ENCODE data around the gene DDX19B. TPM values are rescaled to one million over a fixed set of nuclear protein-coding genes. Genes with fewer than 3 reads are reported as not detected.

DDX19B gene
- total and polyA plus RNA-seq, 4 experiments from 2014 or later, result 26.9 to 52.7 (median 40.5) TPM

DNA sequence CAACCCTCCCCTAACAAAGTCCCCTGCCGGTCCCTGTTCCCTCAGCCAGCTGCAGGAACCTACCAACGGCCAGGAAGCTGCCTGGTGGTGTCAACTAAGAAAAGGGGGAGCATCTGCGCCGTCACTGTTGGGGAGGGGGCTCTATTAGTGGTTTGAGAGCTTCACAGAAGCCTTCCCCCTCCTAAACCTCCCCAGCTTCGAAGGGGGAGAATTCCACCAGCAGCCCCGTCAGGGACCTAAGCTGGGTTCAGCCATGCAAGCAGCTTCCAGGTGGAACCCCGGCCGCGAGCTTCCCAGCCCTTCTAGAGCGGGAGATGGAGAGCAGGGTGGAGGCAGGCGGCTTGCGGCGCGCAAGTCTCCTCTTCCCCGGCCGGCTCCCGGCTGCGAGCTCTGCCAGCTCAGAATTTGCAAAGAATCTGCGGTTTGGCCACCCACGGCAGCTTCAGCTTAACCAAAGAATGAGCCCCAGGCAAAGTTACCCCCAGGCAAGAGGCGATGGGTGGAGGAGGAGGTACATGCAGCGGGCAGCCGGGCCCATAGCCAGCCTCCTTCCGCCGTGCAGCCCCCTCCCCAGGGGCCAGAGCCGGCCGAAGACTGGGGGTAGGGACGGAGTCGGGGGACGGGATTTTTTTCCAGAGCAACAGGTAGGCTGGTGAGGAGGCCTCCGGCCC is 81.4 kb downstream of the DDX19B start:
- CTCF ChIA-PET (ENCODE audit: partially characterized antibody), result interaction anchor here (0.7 to 2.8 kb wide), 13 partner anchors 11 to 144 kb away, joined by 3 to 18 read pairs (median 3); partner anchors contain the start of genes COG4, FCSK, SF3B3 and ST3GAL2
- Mint-ChIP-seq H3K27me3 (no peaks in the 10 kb centered on the region), H3K4me1 (peaks cover 5 to 37% (median 13%) of the 10 kb centered on the region in 4 donors), H3K4me3 (peak overlapping the region; percentile 90 to 99 (median 96)), H3K9me3 (no peaks in the 10 kb centered on the region), H3K36me3 (peaks cover 9 to 25% of the 10 kb centered on the region in 2 donors), H3K27ac (peak overlapping the region; percentile 84 to 90 (median 87))
- POLR2A ChIA-PET (ENCODE audit: partially characterized antibody), result interaction anchor here (0.5 to 6.5 kb wide), 26 partner anchors 8 to 391 kb away, joined by 3 to 61 read pairs (median 8); partner anchors contain the start of genes AARS1, COG4, DDX19A and DDX19B
- Histone ChIP-seq H3K4me3 (ENCODE audit: low read length in 2 of 2) (peak overlapping the region; percentile 76 to 82), H3K9me3 (ENCODE audit: control insufficient read depth in 1 of 2, low read length in 2 of 2) (no peaks in the 10 kb centered on the region), H3K36me3 (ENCODE audit: insufficient read depth, low read length) (peaks cover 7% of the 10 kb centered on the region), H3K27ac (ENCODE audit: low read depth, low read length) (peak overlapping the region; percentile 66), H3K27me3 (ENCODE audit: insufficient read depth, low read length) (no peaks in the 10 kb centered on the region), H3K4me1 (ENCODE audit: insufficient read depth, low read length) (peaks cover 19% of the 10 kb centered on the region)
- DNase-seq, result peak; percentile 59 to 77 (median 61)
- intact Hi-C loops (cut with micrococcal nuclease), result loop anchor here (2.0 kb wide), 1 partner anchor 1514 kb away; the partner anchor contains the start of gene IST1

DNA sequence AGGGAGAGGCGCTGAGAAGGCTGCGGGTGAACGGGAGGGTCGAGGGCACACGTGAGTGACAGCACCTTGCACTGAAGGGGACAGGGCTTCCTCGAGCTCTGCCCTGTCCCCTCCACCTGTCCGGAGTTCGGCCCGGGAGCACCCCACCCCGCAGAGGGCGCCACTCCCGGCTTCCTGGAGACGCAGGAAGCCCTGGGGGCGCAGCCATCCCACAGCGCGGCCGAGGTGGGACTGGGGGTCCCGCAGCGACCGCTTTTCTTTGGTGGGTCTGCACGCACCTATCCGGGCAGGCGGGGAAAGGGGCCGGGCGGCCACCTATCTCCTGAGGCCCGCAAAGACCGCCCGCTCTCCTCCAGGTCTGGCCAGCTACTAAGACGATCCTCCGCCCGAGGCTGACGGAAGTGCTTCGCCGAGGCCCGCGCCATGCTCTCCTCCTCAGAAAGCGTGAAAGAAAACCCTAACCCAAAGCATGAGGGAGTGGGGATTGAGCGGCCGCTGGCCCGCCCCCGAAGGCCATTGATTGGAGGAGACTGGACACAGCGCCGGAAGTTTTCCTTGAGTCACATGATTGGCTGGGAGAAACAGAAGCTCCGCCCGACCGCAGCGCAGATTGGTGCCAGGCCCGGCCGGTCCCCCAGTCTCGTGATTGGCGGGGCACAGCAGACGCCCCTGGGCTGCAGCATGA is 82.1 kb downstream of the DDX19B start:
- no peaks in the 10 kb centered on the region for H3K9me3 Mint-ChIP-seq
- Histone ChIP-seq H3K4me3 (ENCODE audit: low read length in 2 of 2) (peak overlapping the region; percentile 76 to 82), H3K36me3 (ENCODE audit: insufficient read depth, low read length) (peaks cover 4% of the 10 kb centered on the region), H3K4me1 (ENCODE audit: insufficient read depth, low read length) (peaks cover 19% of the 10 kb centered on the region), H3K27me3 (ENCODE audit: insufficient read depth, low read length) (no peaks in the 10 kb centered on the region), H3K9me3 (ENCODE audit: control insufficient read depth in 1 of 2, low read length in 2 of 2) (no peaks in the 10 kb centered on the region), H3K27ac (ENCODE audit: low read depth, low read length) (peak overlapping the region; percentile 66)
- H3K4me3 Mint-ChIP-seq, result peak overlapping the region; percentile 92 to 99 (median 96)
- H3K4me1 Mint-ChIP-seq, result peaks cover 5 to 38% (median 13%) of the 10 kb centered on the region in 4 donors
- CTCF ChIA-PET (ENCODE audit: partially characterized antibody), result interaction anchor here (0.7 to 2.9 kb wide), 11 partner anchors 11 to 144 kb away, joined by 3 to 18 read pairs (median 4); partner anchors contain the start of genes DDX19A and FCSK
- intact Hi-C loops (cut with micrococcal nuclease), result loop anchor here (1.0 to 2.0 kb wide), 7 partner anchors 23 to 1514 kb away; partner anchors contain the start of genes COG4, DDX19A, EXOSC6 and FCSK
- peak; percentile 94 to 97 (median 95) for DNase-seq
- POLR2A ChIA-PET (ENCODE audit: partially characterized antibody), result interaction anchor here (0.5 to 6.5 kb wide), 29 partner anchors 9 to 184 kb away, joined by 3 to 61 read pairs (median 6); partner anchors contain the start of genes AARS1, COG4, DDX19A and DDX19B
- peaks cover 7 to 23% of the 10 kb centered on the region in 2 donors for H3K36me3 Mint-ChIP-seq
- H3K27me3 Mint-ChIP-seq, result no peaks in the 10 kb centered on the region
- H3K27ac Mint-ChIP-seq, result peak overlapping the region; percentile 90 to 99 (median 98)

DNA sequence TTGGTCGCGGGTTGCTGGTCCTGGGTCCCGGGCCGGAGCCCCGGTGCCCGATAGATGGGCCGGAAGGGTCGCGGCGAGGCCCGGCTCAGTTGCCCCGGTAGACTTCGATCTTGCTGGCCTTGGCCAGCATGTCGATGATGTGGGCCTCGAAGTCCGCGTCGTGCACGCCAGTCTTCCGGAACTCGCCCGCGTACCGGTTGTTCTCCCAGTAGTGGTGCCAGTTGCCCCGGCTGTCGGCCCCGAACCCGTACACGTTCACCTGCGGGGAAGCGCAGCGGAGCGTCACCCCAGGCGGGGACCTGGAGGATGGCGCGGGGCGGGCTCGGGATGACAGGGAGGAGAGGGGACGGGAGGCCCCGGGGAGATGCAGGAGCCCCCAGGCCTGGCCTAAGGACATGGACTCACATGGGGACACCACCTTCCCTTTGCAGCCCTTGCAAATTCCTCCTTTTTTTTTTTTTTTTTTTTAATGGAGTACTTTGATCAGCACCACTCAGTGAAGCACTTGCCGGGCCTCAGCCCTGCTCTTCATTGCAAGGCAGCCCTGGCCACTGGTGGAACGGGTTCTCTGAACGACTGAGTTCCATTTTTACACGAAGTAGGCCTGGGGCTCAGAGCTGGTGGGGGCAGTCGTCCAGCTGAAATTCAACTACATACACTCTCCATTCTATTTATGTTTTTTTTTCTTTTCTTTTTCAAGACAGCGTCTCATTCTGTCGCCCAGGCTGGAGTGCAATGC is 82.8 kb downstream of the DDX19B start:
- Histone ChIP-seq H3K36me3 (ENCODE audit: insufficient read depth, low read length) (no peaks in the 10 kb centered on the region), H3K4me1 (ENCODE audit: insufficient read depth, low read length) (peaks cover 19% of the 10 kb centered on the region), H3K27me3 (ENCODE audit: insufficient read depth, low read length) (no peaks in the 10 kb centered on the region), H3K9me3 (ENCODE audit: control insufficient read depth in 1 of 2, low read length in 2 of 2) (no peaks in the 10 kb centered on the region), H3K27ac (ENCODE audit: low read depth, low read length) (peak overlapping the region; percentile 66), H3K4me3 (ENCODE audit: low read length in 2 of 2) (peak overlapping the region; percentile 61 to 82)
- peak overlapping the region; percentile 92 to 99 (median 96) for H3K4me3 Mint-ChIP-seq
- H3K27me3 Mint-ChIP-seq, result no peaks in the 10 kb centered on the region
- CTCF ChIA-PET (ENCODE audit: partially characterized antibody), result interaction anchor here (0.7 to 2.9 kb wide), 6 partner anchors 12 to 73 kb away, joined by 3 to 18 read pairs (median 8); partner anchors contain the start of genes DDX19A and FCSK
- peaks cover 5 to 38% (median 13%) of the 10 kb centered on the region in 4 donors for H3K4me1 Mint-ChIP-seq
- H3K36me3 Mint-ChIP-seq, result peaks cover 4 to 20% of the 10 kb centered on the region in 2 donors
- POLR2A ChIA-PET (ENCODE audit: partially characterized antibody), result interaction anchor here (0.6 to 6.5 kb wide), 26 partner anchors 8 to 143 kb away, joined by 3 to 61 read pairs (median 6); partner anchors contain the start of genes AARS1, COG4, DDX19A and DDX19B
- peak overlapping the region; percentile 75 to 98 (median 95) for H3K27ac Mint-ChIP-seq
- no peaks in the 10 kb centered on the region for H3K9me3 Mint-ChIP-seq
- DNase-seq, result no peak
- intact Hi-C loops (cut with micrococcal nuclease), result loop anchor here (1.0 to 2.0 kb wide), 7 partner anchors 23 to 1513 kb away; partner anchors contain the start of genes COG4, DDX19A, EXOSC6 and FCSK

DNA sequence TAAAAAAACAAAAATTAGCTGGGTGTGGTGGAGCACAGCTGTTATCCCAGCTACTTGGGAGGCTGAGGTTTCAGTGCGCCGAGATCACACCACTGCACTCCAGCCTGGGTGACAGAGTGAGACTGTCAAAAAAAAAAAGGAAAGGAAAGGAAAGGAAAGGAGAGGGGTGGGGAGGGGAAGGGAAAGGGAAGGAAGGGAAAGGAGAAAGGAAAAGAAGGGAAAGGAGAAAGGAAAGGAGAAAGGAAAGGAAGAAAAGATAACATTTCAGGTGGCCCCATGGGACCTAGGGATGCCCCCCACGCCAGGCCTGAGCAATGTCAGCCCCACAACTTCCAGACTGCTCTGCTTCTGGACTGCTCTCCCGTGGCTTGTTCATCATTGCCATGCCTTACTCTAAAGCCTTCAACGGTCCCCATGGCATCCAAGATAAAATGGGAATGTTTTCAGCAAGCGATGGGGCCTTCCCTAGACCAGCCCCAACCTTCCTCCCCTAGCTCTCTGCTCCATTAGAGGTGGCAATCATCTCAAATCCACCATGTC is 84.5 kb downstream of the DDX19B start:
- H3K4me1 Mint-ChIP-seq, result peaks cover 3 to 32% (median 10%) of the 10 kb centered on the region in 4 donors
- Histone ChIP-seq H3K9me3 (ENCODE audit: control insufficient read depth in 1 of 2, low read length in 2 of 2) (no peaks in the 10 kb centered on the region), H3K27ac (ENCODE audit: low read depth, low read length) (no peak overlapping the region), H3K36me3 (ENCODE audit: insufficient read depth, low read length) (peaks cover 5% of the 10 kb centered on the region), H3K4me3 (ENCODE audit: low read length in 2 of 2) (no peak overlapping the region), H3K27me3 (ENCODE audit: insufficient read depth, low read length) (no peaks in the 10 kb centered on the region), H3K4me1 (ENCODE audit: insufficient read depth, low read length) (peaks cover 19% of the 10 kb centered on the region)
- H3K9me3 Mint-ChIP-seq, result no peaks in the 10 kb centered on the region
- H3K36me3 Mint-ChIP-seq, result peaks cover 6 to 22% of the 10 kb centered on the region in 2 donors
- POLR2A ChIA-PET (ENCODE audit: partially characterized antibody), result interaction anchor here (6.5 kb wide), 1 partner anchor 141 kb away, joined by 58 read pairs; the partner anchor contains the start of genes COG4 and SF3B3
- DNase-seq, result no peak
- H3K27me3 Mint-ChIP-seq, result no peaks in the 10 kb centered on the region
- CTCF ChIA-PET (ENCODE audit: partially characterized antibody), result interaction anchor here (2.9 kb wide), 1 partner anchor 11 kb away, joined by 10 read pairs; no protein-coding TSS in a partner anchor
- intact Hi-C loops (cut with micrococcal nuclease), result no loop called here
- peak overlapping the region in 2 of 8 donors; percentile 49 to 58 for H3K4me3 Mint-ChIP-seq
- H3K27ac Mint-ChIP-seq, result peak overlapping the region in 4 of 7 donors; percentile 15 to 90 (median 60)

Other genes starting within 250 kb of the DDX19B start
- gene PDPR, start 184.9 kb upstream of the DDX19B start, total RNA-seq, result 10 to 100 TPM; 35.6 to 37.0 TPM
- gene PDPR, start 184.9 kb upstream of the DDX19B start, polyA plus RNA-seq, result 10 to 100 TPM in 1 of 2 donors, 1 to 10 TPM in 1; 4.4 to 11.9 TPM
- 1 to 10 TPM in 1 of 2 experiments, under 1 TPM in 1; 0.96 to 1.0 TPM for gene CLEC18C, start 125.4 kb upstream of the DDX19B start, total RNA-seq
- gene CLEC18C, start 125.4 kb upstream of the DDX19B start, polyA plus RNA-seq, result not detected
- gene EXOSC6, start 47.2 kb upstream of the DDX19B start, total RNA-seq, result 10 to 100 TPM; 43.5 to 44.1 TPM
- gene EXOSC6, start 47.2 kb upstream of the DDX19B start, polyA plus RNA-seq, result 10 to 100 TPM in 1 of 2 donors, 1 to 10 TPM in 1; 6.6 to 11.9 TPM
- gene AARS1, start 9.7 kb upstream of the DDX19B start, total RNA-seq, result 100 to 1,000 TPM; 102 to 103 TPM
- gene AARS1, start 9.7 kb upstream of the DDX19B start, polyA plus RNA-seq, result 10 to 100 TPM; 22.6 to 37.5 TPM
- gene DDX19A, start 47.7 kb downstream of the DDX19B start, total RNA-seq, result 10 to 100 TPM; 42.8 to 43.5 TPM
- 10 to 100 TPM; 28.8 to 37.9 TPM for gene DDX19A, start 47.7 kb downstream of the DDX19B start, polyA plus RNA-seq
- gene ST3GAL2, start 139.9 kb downstream of the DDX19B start, total RNA-seq, result 10 to 100 TPM; 27.5 to 30.8 TPM
- gene ST3GAL2, start 139.9 kb downstream of the DDX19B start, polyA plus RNA-seq, result 10 to 100 TPM; 10.0 to 15.8 TPM
- gene FCSK, start 155.4 kb downstream of the DDX19B start, total RNA-seq, result 10 to 100 TPM; 41.7 to 42.8 TPM
- gene FCSK, start 155.4 kb downstream of the DDX19B start, polyA plus RNA-seq, result 10 to 100 TPM in 1 of 2 donors, 1 to 10 TPM in 1; 7.4 to 10.8 TPM
- gene COG4, start 224.4 kb downstream of the DDX19B start, total RNA-seq, result 10 to 100 TPM; 66.5 to 68.9 TPM
- gene COG4, start 224.4 kb downstream of the DDX19B start, polyA plus RNA-seq, result 10 to 100 TPM; 37.0 to 70.4 TPM
- gene SF3B3, start 224.6 kb downstream of the DDX19B start, total RNA-seq, result 100 to 1,000 TPM; 289 to 291 TPM
- 100 to 1,000 TPM; 105 to 149 TPM for gene SF3B3, start 224.6 kb downstream of the DDX19B start, polyA plus RNA-seq

Measured in CD4-positive, alpha-beta memory T cell (primary cell).